Esophagus muscularis mucosa (tissue), 3 donors: ENCODE data around the gene ACCSL.

Experiments
- CTCF ChIP-seq, 3 experiments: fragments of 200-600 bp in 2 of 3; fragments of 450-650 bp in 1 of 3; sonication (generic) in 2 of 3; IDR thresholded peaks; one replicate each; pipeline ENCODE4 v1.5.1; 2017 to 2019; ENCODE audit warnings: antibody characterized with exemption in 3 of 3, mild to moderate bottlenecking in 2 of 3, moderate library complexity in 1 of 3
- POLR2A ChIP-seq: fragments of 450-650 bp; IDR thresholded peaks from one replicate; pipeline ENCODE4 v1.6.1; 2017; ENCODE audit warnings: antibody characterized with exemption, moderate library complexity, mild to moderate bottlenecking, low read depth
- POLR2AphosphoS5 ChIP-seq, 2 donors: sonication (generic); formaldehyde crosslinking; IDR thresholded peaks; one replicate each; pipeline ENCODE4 v1.6.1; 2017; ENCODE audit warnings: antibody characterized with exemption in 2 of 2

GRCh38 chr11:44005063-44005701 is 42.6 kb upstream of the ACCSL start:
- no peak for TF ChIP-seq CTCF (IDR thresholded peaks at IDR 0.05)
- no peak for TF ChIP-seq POLR2AphosphoS5 (IDR thresholded peaks at IDR 0.05)
- no peak for TF ChIP-seq POLR2A
